Neural progenitor cell (in vitro differentiated cells): ENCODE results near the gene LYRM2. TPM values are rescaled to one million over a fixed set of nuclear protein-coding genes. Genes with fewer than 3 reads are reported as not detected.

ENCODE experiments used
- DNase-seq: peaks from one replicate; pipeline ENCODE4 v3.0.0-alpha.2; 2016; ENCODE audit warnings: low spot score
- H2AFZ ChIP-seq: fragments of 200-600 bp; sonication (generic); replicated peaks from 2 replicates; pipeline ENCODE4 v1.6.1; 2016; ENCODE audit warnings: antibody characterized with exemption
- H3F3A ChIP-seq: fragments of 200-600 bp; sonication (generic); 2 replicates; pipeline ENCODE4 v1.6.1; 2016; ENCODE audit warnings: antibody characterized with exemption, low read depth
- H3K27ac ChIP-seq: fragments of 200-600 bp; sonication (generic); 2 replicates; pipeline ENCODE4 v1.5.1; 2016; ENCODE audit warnings: mild to moderate bottlenecking
- H3K27me3 ChIP-seq: fragments of 200-600 bp; sonication (generic); 2 replicates; pipeline ENCODE4 v1.6.1; 2016; ENCODE audit warnings: mild to moderate bottlenecking, moderate library complexity
- H3K36me3 ChIP-seq: fragments of 200-600 bp; sonication (generic); 2 replicates; pipeline ENCODE4 v1.5.1; 2016
- H3K4me1 ChIP-seq: fragments of 200-600 bp; sonication (generic); 2 replicates; pipeline ENCODE4 v1.6.1; 2016; ENCODE audit warnings: mixed run types
- H3K4me2 ChIP-seq: fragments of 200-600 bp; sonication (generic); 2 replicates; pipeline ENCODE4 v1.6.1; 2016
- H3K4me3 ChIP-seq: fragments of 200-600 bp; sonication (generic); 2 replicates; pipeline ENCODE4 v1.5.1; 2016
- H3K79me2 ChIP-seq: fragments of 200-600 bp; sonication (generic); 2 replicates; pipeline ENCODE4 v1.6.1; 2016; ENCODE audit warnings: low read depth
- H3K9ac ChIP-seq: fragments of 200-600 bp; sonication (generic); 2 replicates; pipeline ENCODE4 v1.6.1; 2016
- H3K9me3 ChIP-seq: fragments of 200-600 bp; sonication (generic); 2 replicates; pipeline ENCODE4 v1.5.1; 2016; ENCODE audit warnings: low read depth
- H4K20me1 ChIP-seq: fragments of 200-600 bp; sonication (generic); 2 replicates; pipeline ENCODE4 v1.6.1; 2016; ENCODE audit warnings: low read depth
- H3K27ac Mint-ChIP-seq: 3 replicates; pipeline ENCODE4 v1.8.0; 2021; ENCODE audit warnings: mixed read lengths
- H3K27me3 Mint-ChIP-seq: 2 replicates; pipeline ENCODE4 v1.8.0; 2022; ENCODE audit warnings: low read depth, mild to moderate bottlenecking, inconsistent platforms, moderate library complexity, mixed read lengths; ENCODE audit not compliant: insufficient read depth
- H3K36me3 Mint-ChIP-seq: 3 replicates; pipeline ENCODE4 v1.8.0; 2021; ENCODE audit warnings: mixed read lengths
- H3K4me1 Mint-ChIP-seq: 3 replicates; pipeline ENCODE4 v1.8.0; 2021; ENCODE audit warnings: mixed read lengths
- H3K4me3 Mint-ChIP-seq: 3 replicates; pipeline ENCODE4 v1.8.0; 2021; ENCODE audit warnings: mild to moderate bottlenecking, moderate library complexity, mixed read lengths
- H3K9me3 Mint-ChIP-seq: 3 replicates; pipeline ENCODE4 v1.8.0; 2020; ENCODE audit warnings: mixed read lengths
- EZH2 ChIP-seq: fragments of 200-600 bp; sonication (generic); IDR thresholded peaks from 2 replicates; pipeline ENCODE4 v1.6.1; 2017; ENCODE audit warnings: antibody characterized with exemption, mild to moderate bottlenecking, moderate library complexity
- EZH2phosphoT487 ChIP-seq: fragments of 200-600 bp; sonication (generic); IDR thresholded peaks from 2 replicates; pipeline ENCODE4 v1.6.1; 2017; ENCODE audit warnings: antibody characterized with exemption
- total RNA-seq: library from RNA; depleted of rRNA; stranded (reverse); fragments of >200 nt; gene quantifications from 2 replicates; pipeline ENCODE4 v1.2.3, GENCODE V29; 2015; ENCODE audit warnings: low replicate concordance
- TF ChIP-seq, protein P1 (sequence below): fragments of 200-600 bp; sonication (generic); IDR thresholded peaks from 2 replicates; pipeline ENCODE4 v1.5.1; 2017; ENCODE audit warnings: antibody characterized with exemption, mild to moderate bottlenecking

Gene LYRM2
- total RNA-seq, 1 donor from 2014 or later, result 37.1 TPM

- H3K4me1 ChIP-seq, result peaks cover 15% of the 10 kb centered on the region
- no peaks in the 10 kb centered on the region for H3K27me3 ChIP-seq
- no peak overlapping the region for H3K4me3 ChIP-seq
- H3K27ac ChIP-seq, result no peak overlapping the region
- H3K79me2 ChIP-seq, result peaks cover 5% of the 10 kb centered on the region
- Mint-ChIP-seq H3K4me3 (no peak overlapping the region), H3K36me3 (peaks cover 14% of the 10 kb centered on the region), H3K9me3 (no peaks in the 10 kb centered on the region), H3K4me1 (peaks cover 10% of the 10 kb centered on the region), H3K27ac (no peak overlapping the region), H3K27me3 (peaks cover 2% of the 10 kb centered on the region)
- peaks cover 14% of the 10 kb centered on the region for H4K20me1 ChIP-seq
- H3F3A ChIP-seq, result peaks cover 10% of the 10 kb centered on the region
- no peak overlapping the region for H2AFZ ChIP-seq
- no peak overlapping the region for H3K9ac ChIP-seq
- H3K36me3 ChIP-seq, result no peaks in the 10 kb centered on the region
- DNase-seq, result no peak
- H3K4me2 ChIP-seq, result no peak overlapping the region
- no peaks in the 10 kb centered on the region for H3K9me3 ChIP-seq
- TF ChIP-seq, protein P1, sequence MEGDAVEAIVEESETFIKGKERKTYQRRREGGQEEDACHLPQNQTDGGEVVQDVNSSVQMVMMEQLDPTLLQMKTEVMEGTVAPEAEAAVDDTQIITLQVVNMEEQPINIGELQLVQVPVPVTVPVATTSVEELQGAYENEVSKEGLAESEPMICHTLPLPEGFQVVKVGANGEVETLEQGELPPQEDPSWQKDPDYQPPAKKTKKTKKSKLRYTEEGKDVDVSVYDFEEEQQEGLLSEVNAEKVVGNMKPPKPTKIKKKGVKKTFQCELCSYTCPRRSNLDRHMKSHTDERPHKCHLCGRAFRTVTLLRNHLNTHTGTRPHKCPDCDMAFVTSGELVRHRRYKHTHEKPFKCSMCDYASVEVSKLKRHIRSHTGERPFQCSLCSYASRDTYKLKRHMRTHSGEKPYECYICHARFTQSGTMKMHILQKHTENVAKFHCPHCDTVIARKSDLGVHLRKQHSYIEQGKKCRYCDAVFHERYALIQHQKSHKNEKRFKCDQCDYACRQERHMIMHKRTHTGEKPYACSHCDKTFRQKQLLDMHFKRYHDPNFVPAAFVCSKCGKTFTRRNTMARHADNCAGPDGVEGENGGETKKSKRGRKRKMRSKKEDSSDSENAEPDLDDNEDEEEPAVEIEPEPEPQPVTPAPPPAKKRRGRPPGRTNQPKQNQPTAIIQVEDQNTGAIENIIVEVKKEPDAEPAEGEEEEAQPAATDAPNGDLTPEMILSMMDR, result no peak
- TF ChIP-seq EZH2 (no peak), EZH2phosphoT487 (no peak)
Observed at GRCh38 chr6:89525786-89526562, 112.6 kb downstream of the LYRM2 start.

DNA sequence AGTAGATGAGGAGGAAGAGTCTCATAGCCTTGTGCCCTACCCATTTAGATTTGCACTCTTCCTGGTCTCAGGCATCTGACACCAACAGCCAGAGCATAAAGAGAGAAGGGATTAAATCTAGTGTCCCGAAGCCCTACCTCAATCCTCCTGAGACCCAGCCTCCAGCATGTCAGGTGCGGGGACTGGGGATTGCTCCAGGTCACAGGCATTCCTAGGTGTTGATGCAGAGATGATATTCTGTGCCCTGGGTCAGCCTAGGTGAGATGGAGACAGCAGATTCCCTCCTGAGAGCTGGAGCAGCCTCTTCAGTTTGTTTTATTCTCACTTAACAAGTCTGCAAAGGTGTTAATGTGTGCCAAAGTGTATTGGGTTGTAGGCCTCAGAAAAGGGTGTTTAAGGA lies 115.8 kb downstream of the LYRM2 start:
- peaks cover 15% of the 10 kb centered on the region for H3K4me1 ChIP-seq
- H3K4me2 ChIP-seq, result no peak overlapping the region
- Mint-ChIP-seq H3K27me3 (peaks cover 2% of the 10 kb centered on the region), H3K4me1 (peaks cover 13% of the 10 kb centered on the region), H3K27ac (no peak overlapping the region), H3K9me3 (no peaks in the 10 kb centered on the region), H3K4me3 (no peak overlapping the region), H3K36me3 (no peaks in the 10 kb centered on the region)
- H3K9me3 ChIP-seq, result no peaks in the 10 kb centered on the region
- TF ChIP-seq, protein P1, result no peak
- TF ChIP-seq EZH2 (no peak), EZH2phosphoT487 (no peak)
- no peak for DNase-seq
- no peaks in the 10 kb centered on the region for H3K36me3 ChIP-seq
- H3K27me3 ChIP-seq, result no peaks in the 10 kb centered on the region
- H2AFZ ChIP-seq, result no peak overlapping the region
- H3K79me2 ChIP-seq, result peaks cover 5% of the 10 kb centered on the region
- no peak overlapping the region for H3K9ac ChIP-seq
- H3F3A ChIP-seq, result peaks cover 10% of the 10 kb centered on the region
- H4K20me1 ChIP-seq, result peaks cover 11% of the 10 kb centered on the region
- H3K4me3 ChIP-seq, result no peak overlapping the region
- no peak overlapping the region for H3K27ac ChIP-seq

DNA sequence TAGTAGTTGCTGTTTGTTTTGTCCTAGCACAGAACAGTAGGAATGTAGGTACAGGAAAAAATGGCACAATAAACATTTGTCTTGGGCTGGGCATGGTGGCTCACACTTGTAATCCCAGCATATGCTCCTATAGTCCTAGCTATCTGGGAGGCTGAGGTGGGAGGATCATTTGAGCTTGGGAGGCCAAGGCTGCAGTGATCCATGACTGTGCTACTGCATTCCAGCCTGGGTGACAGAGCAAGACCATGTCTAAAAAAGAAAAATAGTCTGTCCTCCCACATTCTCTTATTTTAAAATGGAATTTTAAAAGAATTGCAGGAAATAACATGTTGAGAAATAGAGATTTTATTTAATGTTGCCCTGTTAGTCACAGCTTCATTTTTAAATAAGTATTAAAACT lies 117.8 kb downstream of the LYRM2 start:
- Mint-ChIP-seq H3K36me3 (peaks cover 2% of the 10 kb centered on the region), H3K9me3 (no peaks in the 10 kb centered on the region), H3K4me3 (no peak overlapping the region), H3K27me3 (no peaks in the 10 kb centered on the region), H3K4me1 (peaks cover 13% of the 10 kb centered on the region), H3K27ac (no peak overlapping the region)
- Histone ChIP-seq H3K27ac (no peak overlapping the region), H2AFZ (no peak overlapping the region), H3K4me1 (peaks cover 15% of the 10 kb centered on the region), H3K4me3 (no peak overlapping the region), H3K9ac (no peak overlapping the region), H3K9me3 (no peaks in the 10 kb centered on the region), H3K36me3 (no peaks in the 10 kb centered on the region), H3K79me2 (peaks cover 5% of the 10 kb centered on the region), H4K20me1 (peaks cover 11% of the 10 kb centered on the region), H3K27me3 (no peaks in the 10 kb centered on the region), H3F3A (peaks cover 10% of the 10 kb centered on the region), H3K4me2 (no peak overlapping the region)
- TF ChIP-seq, protein P1, result no peak
- TF ChIP-seq EZH2 (no peak), EZH2phosphoT487 (no peak)
- no peak for DNase-seq
